MM.1S (cell line): ENCODE data around the gene SIRPG.
"Not testable (repeated sequence)": the region's sequence is repeated elsewhere in the genome, so short reads cannot be mapped to it uniquely, and the experiment has no call there.

Source experiments
- DNase-seq: peaks from one replicate; pipeline ENCODE4 v3.0.0-alpha.2; 2015
- H2AFZ ChIP-seq: fragments of 300-600 bp; sonication (generic); 2 replicates; pipeline ENCODE4 v1.6.0; 2016; ENCODE audit warnings: antibody characterized with exemption, low read length
- H3F3A ChIP-seq: fragments of 300-600 bp; sonication (generic); 2 replicates; pipeline ENCODE4 v1.6.1; 2016; ENCODE audit warnings: mild to moderate bottlenecking, antibody characterized with exemption, low read length, moderate library complexity, mixed read lengths; ENCODE audit not compliant: insufficient read depth
- H3K27ac ChIP-seq: fragments of 300-600 bp; sonication (generic); 2 replicates; pipeline ENCODE4 v1.5.1; 2016; ENCODE audit warnings: mild to moderate bottlenecking, low read length
- H3K27me3 ChIP-seq: fragments of 300-600 bp; sonication (generic); replicated peaks from 2 replicates; pipeline ENCODE4 v1.6.0; 2016; ENCODE audit warnings: low read length; ENCODE audit not compliant: insufficient read depth
- H3K36me3 ChIP-seq: fragments of 300-600 bp; sonication (generic); replicated peaks from 2 replicates; pipeline ENCODE4 v1.6.1; 2016; ENCODE audit warnings: mild to moderate bottlenecking, low read length, mixed read lengths; ENCODE audit not compliant: insufficient read depth
- H3K4me1 ChIP-seq: fragments of 300-600 bp; sonication (generic); 2 replicates; pipeline ENCODE4 v1.6.1; 2016; ENCODE audit warnings: low read length, mixed read lengths
- H3K4me2 ChIP-seq: fragments of 300-600 bp; sonication (generic); 2 replicates; pipeline ENCODE4 v1.6.0; 2016; ENCODE audit warnings: low read depth, low read length
- H3K4me3 ChIP-seq: fragments of 300-600 bp; sonication (generic); 2 replicates; pipeline ENCODE4 v1.5.1; 2016; ENCODE audit warnings: low read length, mixed read lengths
- H3K79me2 ChIP-seq: fragments of 300-600 bp; sonication (generic); 2 replicates; pipeline ENCODE4 v1.6.1; 2016; ENCODE audit warnings: mixed run types, low read length, mixed read lengths
- H3K9ac ChIP-seq: fragments of 300-600 bp; sonication (generic); 2 replicates; pipeline ENCODE4 v1.6.1; 2016; ENCODE audit warnings: low read length, mixed read lengths
- H3K9me2 ChIP-seq: fragments of 300-600 bp; sonication (generic); replicated peaks from 2 replicates; pipeline ENCODE4 v1.6.1; 2016; ENCODE audit warnings: mild to moderate bottlenecking, low read length, mixed read lengths; ENCODE audit not compliant: insufficient read depth
- H3K9me3 ChIP-seq: fragments of 300-600 bp; sonication (generic); replicated peaks from 2 replicates; pipeline ENCODE4 v1.6.1; 2016; ENCODE audit warnings: mild to moderate bottlenecking, low read length, mixed read lengths; ENCODE audit not compliant: insufficient read depth
- H4K20me1 ChIP-seq: fragments of 300-600 bp; sonication (generic); 2 replicates; pipeline ENCODE4 v1.6.1; 2016; ENCODE audit warnings: mild to moderate bottlenecking, low read length, moderate library complexity, mixed read lengths; ENCODE audit not compliant: insufficient read depth
- EZH2 ChIP-seq: fragments of 300-600 bp; sonication (generic); optimal IDR thresholded peaks from 2 replicates; pipeline ENCODE3; 2017; ENCODE audit warnings: low read depth, mild to moderate bottlenecking, antibody characterized with exemption, low read length, mixed read lengths
- EZH2phosphoT487 ChIP-seq: fragments of 300-600 bp; sonication (generic); IDR thresholded peaks from 2 replicates; pipeline ENCODE4 v1.6.1; 2018; ENCODE audit warnings: antibody characterized with exemption, low read length
- TF ChIP-seq, protein P1 (sequence below): fragments of 300-600 bp; sonication (generic); IDR thresholded peaks from 2 replicates; pipeline ENCODE4 v1.5.1; 2016; ENCODE audit warnings: antibody characterized with exemption, low read length, mixed read lengths

SIRPG gene

DNA sequence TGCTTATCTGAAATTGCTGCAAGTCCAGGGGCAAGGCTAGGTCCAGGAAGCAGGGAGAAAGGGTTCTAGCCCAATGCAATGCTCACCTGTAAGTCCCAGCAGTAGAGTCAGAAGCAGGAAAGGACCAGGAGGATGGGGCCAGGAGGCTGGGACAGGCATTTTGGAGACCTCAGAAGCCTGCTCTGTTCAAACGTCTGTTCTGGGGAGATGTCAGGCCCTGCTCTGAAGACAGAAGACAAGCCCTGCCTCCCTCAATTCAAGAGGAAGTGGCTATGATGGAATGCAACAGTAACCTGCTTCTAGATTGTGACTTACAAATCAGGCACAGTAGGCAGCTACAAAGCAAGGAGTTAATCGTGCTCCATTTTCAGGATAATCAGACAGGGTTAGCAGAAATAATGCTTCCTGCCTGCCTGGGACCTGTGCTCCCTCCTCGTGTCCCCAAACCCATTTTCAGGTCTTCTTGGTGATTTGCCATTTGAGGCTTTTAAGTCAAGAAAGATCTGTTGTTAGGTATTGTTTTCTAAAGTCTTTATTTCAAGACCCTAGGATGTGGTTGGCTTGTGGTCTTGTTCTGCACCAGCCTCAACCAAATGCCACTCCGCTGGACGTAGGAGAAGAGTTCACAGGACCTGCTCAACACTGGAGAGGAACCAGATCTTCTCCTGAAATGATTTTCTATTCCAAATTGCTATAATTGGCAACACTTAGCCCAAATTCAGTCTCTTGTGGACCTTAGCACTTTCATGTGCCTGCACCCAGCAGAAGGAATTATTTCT is at the start of gene SIRPG:
Gene SIRPG (minus strand): TSS at position 224 of the 779 bp plus-strand sequence. CDS start 65 bp downstream, at position 159.
- H3K79me2 ChIP-seq, result no peaks in the 10 kb centered on the region
- H3K9me3 ChIP-seq, result no peaks in the 10 kb centered on the region
- peaks cover 3% of the 10 kb centered on the region; the same call in 1 of the 2 replicates for H3F3A ChIP-seq
- H3K9me2 ChIP-seq, result no peaks in the 10 kb centered on the region
- peaks cover 5% of the 10 kb centered on the region for H3K4me1 ChIP-seq
- H3K36me3 ChIP-seq, result no peaks in the 10 kb centered on the region
- DNase-seq, result no peak
- H3K4me2 ChIP-seq, result no peak within 1 kb of the TSS
- H4K20me1 ChIP-seq, result no peaks in the 10 kb centered on the region
- no peak within 1 kb of the TSS for H3K27ac ChIP-seq
- H3K4me3 ChIP-seq, result no peak within 1 kb of the TSS
- no peak within 1 kb of the TSS for H2AFZ ChIP-seq
- no peak for TF ChIP-seq EZH2
- no peak within 1 kb of the TSS for H3K9ac ChIP-seq
- no peaks in the 10 kb centered on the region for H3K27me3 ChIP-seq

GRCh38 chr20:1706887-1707286 is 49.3 kb upstream of the SIRPG start:
- not testable (repeated sequence) for H3K36me3 ChIP-seq, DNase-seq, H3K4me2 ChIP-seq, H3K79me2 ChIP-seq, H3K9me2 ChIP-seq, H2AFZ ChIP-seq, H3K27ac ChIP-seq, H3F3A ChIP-seq, H3K4me3 ChIP-seq, H3K27me3 ChIP-seq, H3K9ac ChIP-seq, H4K20me1 ChIP-seq, H3K9me3 ChIP-seq
- H3K4me1 ChIP-seq, result peaks cover 12% of the 10 kb centered on the region

GRCh38 chr20:1706079-1706478 is 48.5 kb upstream of the SIRPG start:
- no peak for TF ChIP-seq EZH2phosphoT487
- TF ChIP-seq EZH2, result no peak
- TF ChIP-seq, protein P1, sequence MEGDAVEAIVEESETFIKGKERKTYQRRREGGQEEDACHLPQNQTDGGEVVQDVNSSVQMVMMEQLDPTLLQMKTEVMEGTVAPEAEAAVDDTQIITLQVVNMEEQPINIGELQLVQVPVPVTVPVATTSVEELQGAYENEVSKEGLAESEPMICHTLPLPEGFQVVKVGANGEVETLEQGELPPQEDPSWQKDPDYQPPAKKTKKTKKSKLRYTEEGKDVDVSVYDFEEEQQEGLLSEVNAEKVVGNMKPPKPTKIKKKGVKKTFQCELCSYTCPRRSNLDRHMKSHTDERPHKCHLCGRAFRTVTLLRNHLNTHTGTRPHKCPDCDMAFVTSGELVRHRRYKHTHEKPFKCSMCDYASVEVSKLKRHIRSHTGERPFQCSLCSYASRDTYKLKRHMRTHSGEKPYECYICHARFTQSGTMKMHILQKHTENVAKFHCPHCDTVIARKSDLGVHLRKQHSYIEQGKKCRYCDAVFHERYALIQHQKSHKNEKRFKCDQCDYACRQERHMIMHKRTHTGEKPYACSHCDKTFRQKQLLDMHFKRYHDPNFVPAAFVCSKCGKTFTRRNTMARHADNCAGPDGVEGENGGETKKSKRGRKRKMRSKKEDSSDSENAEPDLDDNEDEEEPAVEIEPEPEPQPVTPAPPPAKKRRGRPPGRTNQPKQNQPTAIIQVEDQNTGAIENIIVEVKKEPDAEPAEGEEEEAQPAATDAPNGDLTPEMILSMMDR, result no peak
- Histone ChIP-seq H3K4me3 (no peak overlapping the region), H3K4me2 (no peak overlapping the region), H2AFZ (no peak overlapping the region), H3F3A (no peaks in the 10 kb centered on the region), H3K4me1 (peaks cover 12% of the 10 kb centered on the region), H3K36me3 (no peaks in the 10 kb centered on the region), H3K27ac (no peak overlapping the region), H4K20me1 (no peaks in the 10 kb centered on the region), H3K79me2 (no peaks in the 10 kb centered on the region), H3K9me2 (no peaks in the 10 kb centered on the region), H3K27me3 (no peaks in the 10 kb centered on the region; the same call in 1 of the 2 replicates), H3K9me3 (no peaks in the 10 kb centered on the region), H3K9ac (no peak overlapping the region)
- no peak for DNase-seq

DNA sequence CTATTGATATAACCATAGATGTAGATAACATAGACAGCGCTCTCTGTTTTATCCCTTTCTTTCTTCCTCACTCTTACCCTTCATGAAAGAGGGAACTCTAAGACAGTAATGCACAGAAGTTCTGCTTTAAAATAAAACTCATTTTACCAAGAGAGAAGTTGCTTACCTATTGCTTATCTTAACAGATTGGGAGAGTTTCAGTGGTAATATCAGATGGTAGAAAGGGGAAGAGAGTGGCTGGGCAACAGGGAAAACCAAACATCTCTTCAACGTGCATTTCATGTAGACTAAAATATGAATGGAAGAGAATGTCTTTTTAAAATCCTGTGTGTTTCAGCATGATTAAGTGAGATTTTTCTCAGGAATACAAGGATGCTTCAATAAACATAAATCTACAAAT is 45.3 kb upstream of the SIRPG start:
- TF ChIP-seq, protein P1, result no peak
- no peak for TF ChIP-seq EZH2phosphoT487
- TF ChIP-seq EZH2, result no peak
- Histone ChIP-seq H3K9me3 (no peaks in the 10 kb centered on the region), H3K36me3 (no peaks in the 10 kb centered on the region), H2AFZ (no peak overlapping the region), H3K4me1 (peaks cover 12% of the 10 kb centered on the region), H3K27ac (no peak overlapping the region), H3F3A (no peaks in the 10 kb centered on the region), H3K4me3 (no peak overlapping the region), H4K20me1 (no peaks in the 10 kb centered on the region), H3K9ac (no peak overlapping the region), H3K4me2 (no peak overlapping the region), H3K27me3 (no peaks in the 10 kb centered on the region), H3K79me2 (no peaks in the 10 kb centered on the region), H3K9me2 (no peaks in the 10 kb centered on the region)
- no peak for DNase-seq
